Adrenal gland (tissue), 5 donors: Measurements from ENCODE around the gene ARMH1.

Experiments
- CTCF ChIP-seq, 6 experiments: fragments of 450-650 bp in 4 of 6; fragments of 200-600 bp in 2 of 6; sonication (generic) in 1 of 6; IDR thresholded peaks; 1 replicate in 5 of 6; 2 replicates in 1 of 6; pipeline versions ENCODE4 v1.5.1 to v1.8.0; 2016 to 2021; ENCODE audit warnings: antibody characterized with exemption in 6 of 6, mild to moderate bottlenecking in 2 of 6, moderate library complexity in 1 of 6
- POLR2A ChIP-seq, 2 donors: fragments of 450-650 bp; IDR thresholded peaks; one replicate each; pipeline ENCODE4 v1.6.1; 2017; ENCODE audit warnings: antibody characterized with exemption in 2 of 2, mild to moderate bottlenecking in 2 of 2, moderate library complexity in 1 of 2
- donor health status: DM: no; HTN: no; CAD: no.

GRCh38 chr1:44631647-44632539 lies 42.6 kb upstream of the ARMH1 start:
- TF ChIP-seq CTCF (IDR thresholded peaks at IDR 0.05) (peak in 2 of 6 experiments; percentile 1 to 18), POLR2A (IDR thresholded peaks at IDR 0.05) (peak; percentile 77 to 79)
